Neural progenitor cell (in vitro differentiated cells): ENCODE data around the gene C2orf76.

Source experiments
- EZH2 ChIP-seq: fragments of 200-600 bp; sonication (generic); IDR thresholded peaks from 2 replicates; pipeline ENCODE4 v1.6.1; 2017; ENCODE audit warnings: antibody characterized with exemption, mild to moderate bottlenecking, moderate library complexity
- TF ChIP-seq, protein P1 (sequence below): fragments of 200-600 bp; sonication (generic); IDR thresholded peaks from 2 replicates; pipeline ENCODE4 v1.5.1; 2017; ENCODE audit warnings: antibody characterized with exemption, mild to moderate bottlenecking

GRCh38 chr2:119364798-119365197, 1.8 kb downstream of the C2orf76 start:
- TF ChIP-seq, protein P1, sequence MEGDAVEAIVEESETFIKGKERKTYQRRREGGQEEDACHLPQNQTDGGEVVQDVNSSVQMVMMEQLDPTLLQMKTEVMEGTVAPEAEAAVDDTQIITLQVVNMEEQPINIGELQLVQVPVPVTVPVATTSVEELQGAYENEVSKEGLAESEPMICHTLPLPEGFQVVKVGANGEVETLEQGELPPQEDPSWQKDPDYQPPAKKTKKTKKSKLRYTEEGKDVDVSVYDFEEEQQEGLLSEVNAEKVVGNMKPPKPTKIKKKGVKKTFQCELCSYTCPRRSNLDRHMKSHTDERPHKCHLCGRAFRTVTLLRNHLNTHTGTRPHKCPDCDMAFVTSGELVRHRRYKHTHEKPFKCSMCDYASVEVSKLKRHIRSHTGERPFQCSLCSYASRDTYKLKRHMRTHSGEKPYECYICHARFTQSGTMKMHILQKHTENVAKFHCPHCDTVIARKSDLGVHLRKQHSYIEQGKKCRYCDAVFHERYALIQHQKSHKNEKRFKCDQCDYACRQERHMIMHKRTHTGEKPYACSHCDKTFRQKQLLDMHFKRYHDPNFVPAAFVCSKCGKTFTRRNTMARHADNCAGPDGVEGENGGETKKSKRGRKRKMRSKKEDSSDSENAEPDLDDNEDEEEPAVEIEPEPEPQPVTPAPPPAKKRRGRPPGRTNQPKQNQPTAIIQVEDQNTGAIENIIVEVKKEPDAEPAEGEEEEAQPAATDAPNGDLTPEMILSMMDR = no peak
- TF ChIP-seq EZH2 = no peak
